Measurements from ENCODE around the gene BMP7. TPM values are rescaled to one million over a fixed set of nuclear protein-coding genes. Genes with fewer than 3 reads are reported as not detected.

The BMP7 gene
- total RNA-seq, 3 donors from 2014 or later = 1.7 to 2.8 (median 2.0) TPM

- H3K4me1 ChIP-seq (ENCODE audit: low read depth) = no peaks in the 10 kb centered on the region
- no peaks in the 10 kb centered on the region for H3K9me3 ChIP-seq
- no peak for TF ChIP-seq CTCF (IDR thresholded peaks at IDR 0.05)
- H3K36me3 ChIP-seq (ENCODE audit: low read depth) = no peaks in the 10 kb centered on the region
- no peak overlapping the region for H3K4me3 ChIP-seq
- intact Hi-C loops (cut with DNase I, micrococcal nuclease) = no loop called here
- ATAC-seq (no peak), DNase-seq (no peak)
These were observed 65.4 kb downstream of the BMP7 start for GRCh38 chr20:57200882-57201695.

GRCh38 chr20:57199656-57200405 lies 66.6 kb downstream of the BMP7 start:
- TF ChIP-seq CTCF (IDR thresholded peaks at IDR 0.05) = no peak
- Histone ChIP-seq H3K4me1 (ENCODE audit: low read depth) (no peaks in the 10 kb centered on the region), H3K4me3 (no peak overlapping the region), H3K36me3 (ENCODE audit: low read depth) (no peaks in the 10 kb centered on the region), H3K9me3 (no peaks in the 10 kb centered on the region)
- ATAC-seq = no peak
- intact Hi-C loops (cut with DNase I, micrococcal nuclease) = no loop called here
- no peak for DNase-seq

GRCh38 chr20:57198132-57199072 lies 68.0 kb downstream of the BMP7 start:
- Histone ChIP-seq H3K9me3 (no peaks in the 10 kb centered on the region), H3K4me3 (no peak overlapping the region), H3K4me1 (ENCODE audit: low read depth) (no peaks in the 10 kb centered on the region), H3K36me3 (ENCODE audit: low read depth) (no peaks in the 10 kb centered on the region)
- no peak for DNase-seq
- intact Hi-C loops (cut with DNase I, micrococcal nuclease) = no loop called here
- peak; percentile 34 for ATAC-seq
- no peak for TF ChIP-seq CTCF (IDR thresholded peaks at IDR 0.05)

GRCh38 chr20:57197352-57198131 lies 68.9 kb downstream of the BMP7 start:
- intact Hi-C loops (cut with DNase I, micrococcal nuclease) = no loop called here
- no peak for TF ChIP-seq CTCF (IDR thresholded peaks at IDR 0.05)
- DNase-seq (no peak), ATAC-seq (no peak)
- no peak overlapping the region for H3K4me3 ChIP-seq
- no peaks in the 10 kb centered on the region for H3K4me1 ChIP-seq (ENCODE audit: low read depth)
- no peaks in the 10 kb centered on the region for H3K9me3 ChIP-seq
- H3K36me3 ChIP-seq (ENCODE audit: low read depth) = no peaks in the 10 kb centered on the region

All from mucosa of descending colon (tissue), 3 donors.